Middle frontal gyrus (tissue), 1 donor: ENCODE measurements around the gene ITPR2.
A peak's percentile ranks its signal among the peaks of the same experiment; 100 is the strongest.
"Not testable (repeated sequence)": the region's sequence is repeated elsewhere in the genome, so short reads cannot be mapped to it uniquely, and the experiment has no call there.

ENCODE experiments used
- DNase-seq: peaks from one replicate; pipeline ENCODE4 v3.0.0-alpha.2; 2015; ENCODE audit warnings: low spot score; ENCODE audit errors: extremely low spot score

ITPR2 gene

DNA sequence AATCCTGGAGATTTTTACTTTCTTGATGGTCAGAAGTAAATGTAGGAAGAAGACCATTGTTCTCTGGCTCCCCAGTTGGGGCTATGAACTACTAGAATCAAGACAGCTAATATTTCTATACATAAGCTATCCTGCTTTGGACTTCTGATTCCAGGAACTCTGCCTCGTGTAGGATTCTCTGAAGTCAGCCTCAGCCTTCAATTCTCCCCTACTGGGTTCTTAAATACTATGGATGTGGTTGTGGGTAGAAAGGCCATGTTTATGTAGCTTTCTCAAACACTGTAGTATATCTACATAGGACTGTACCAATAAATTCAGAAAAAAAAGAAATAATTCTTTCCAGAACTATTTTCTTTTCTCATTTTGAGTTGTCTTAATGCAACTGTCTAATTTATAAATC is 302.5 kb downstream of the ITPR2 start:
- DNase-seq = no peak

DNA sequence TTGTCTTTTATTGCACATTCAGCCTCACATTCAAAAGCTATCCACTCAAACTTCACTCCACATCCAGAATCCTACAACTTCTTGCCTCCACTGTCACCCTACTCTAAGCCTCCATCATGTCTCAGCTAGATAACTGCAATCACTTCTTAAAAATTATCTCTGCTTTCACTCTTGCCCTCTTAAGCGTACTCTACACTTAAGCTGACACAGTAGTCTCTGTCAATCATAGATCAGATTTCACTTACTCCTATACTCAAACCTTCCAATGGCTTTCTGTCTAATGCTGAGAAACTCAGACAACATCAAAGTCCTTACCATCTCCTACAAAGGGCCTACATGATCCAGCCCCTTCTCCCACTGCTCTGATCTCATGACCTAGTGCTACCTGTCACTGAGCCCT is 304.1 kb downstream of the ITPR2 start:
- DNase-seq = no peak

DNA sequence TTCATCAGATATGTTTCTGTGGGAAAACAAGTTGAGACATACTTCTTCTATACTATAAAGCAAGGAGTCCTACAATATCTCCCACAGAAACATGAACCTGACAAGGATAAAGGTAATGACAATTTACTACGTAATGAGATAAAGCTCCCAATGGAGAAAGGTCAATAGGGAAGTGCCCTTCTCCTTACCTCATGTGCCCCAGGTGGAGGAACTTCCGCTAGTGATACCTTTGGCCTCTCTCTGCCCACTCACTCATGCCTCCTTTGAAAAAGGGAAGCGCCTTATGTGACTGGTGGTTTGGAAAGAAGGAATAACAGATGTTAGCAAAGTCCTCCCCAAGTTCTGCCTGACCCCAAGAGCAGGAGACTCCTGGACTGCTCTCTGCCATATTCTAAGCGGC is 305.3 kb downstream of the ITPR2 start:
- no peak for DNase-seq

DNA sequence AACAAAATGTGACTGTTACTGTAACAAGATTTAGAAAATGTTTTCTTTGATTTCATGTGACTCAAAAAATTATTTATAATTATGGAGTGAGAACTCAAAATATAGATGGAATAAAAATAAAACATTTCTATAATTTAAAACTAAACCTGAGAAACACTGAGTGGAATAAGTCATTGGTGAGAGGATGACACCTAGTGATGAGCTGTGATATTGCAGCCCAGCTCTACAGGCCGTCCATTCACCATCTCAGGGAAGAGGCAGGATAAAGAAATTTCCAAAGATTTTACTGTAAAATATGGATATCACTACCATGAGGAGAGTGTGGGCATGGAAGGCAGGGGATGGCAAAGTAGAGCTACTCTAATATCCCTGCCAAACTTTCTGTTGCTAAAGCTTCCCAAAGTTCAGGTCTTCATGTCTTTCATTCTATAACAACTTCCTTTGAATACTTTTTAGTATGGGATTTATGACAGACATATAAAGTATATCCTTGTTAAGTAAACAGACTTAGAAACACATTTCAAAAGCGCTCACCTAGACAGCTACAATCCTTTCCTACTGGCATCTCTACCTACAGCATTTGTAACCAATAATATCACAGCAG is 308.0 kb downstream of the ITPR2 start:
- DNase-seq = no peak

DNA sequence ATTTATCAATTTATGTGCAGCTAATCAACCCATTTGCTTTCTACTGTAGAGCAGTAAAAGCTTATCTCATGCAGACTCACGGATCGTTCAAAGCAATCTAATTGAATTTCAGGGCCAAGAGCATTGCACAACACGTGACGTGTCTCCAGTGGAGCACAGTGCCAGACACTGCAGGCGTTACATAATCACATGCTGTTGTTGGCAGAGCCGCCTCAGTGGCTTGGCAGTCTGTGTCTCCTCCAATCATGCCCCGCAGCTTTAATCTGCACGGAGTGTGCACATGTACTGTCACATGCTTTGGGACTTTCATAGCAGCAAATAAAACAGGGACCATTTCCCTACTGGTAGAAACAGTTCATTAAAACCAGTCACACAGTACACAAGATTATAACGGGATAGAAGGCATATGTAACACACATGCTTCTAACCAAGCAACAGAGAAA is 309.3 kb downstream of the ITPR2 start:
- DNase-seq = peak; percentile 80

DNA sequence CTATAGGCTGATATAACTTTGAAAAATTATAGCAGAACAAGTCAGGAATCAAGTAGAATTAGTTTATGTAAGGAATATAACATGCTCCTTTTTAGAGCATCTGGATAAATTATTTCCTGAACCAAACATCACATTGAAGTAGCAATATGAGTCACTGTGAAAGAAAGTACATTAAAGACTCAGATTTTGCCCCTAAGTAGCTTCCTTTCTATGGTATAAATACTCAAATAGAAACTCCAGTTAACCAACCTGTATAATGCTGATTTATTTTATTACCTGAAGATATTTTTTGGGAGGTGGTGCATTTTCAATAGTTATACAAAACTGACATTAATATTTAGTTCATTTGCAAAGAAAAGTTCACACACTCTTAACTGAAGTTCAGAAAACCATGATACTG is 312.1 kb downstream of the ITPR2 start:
- DNase-seq = no peak

DNA sequence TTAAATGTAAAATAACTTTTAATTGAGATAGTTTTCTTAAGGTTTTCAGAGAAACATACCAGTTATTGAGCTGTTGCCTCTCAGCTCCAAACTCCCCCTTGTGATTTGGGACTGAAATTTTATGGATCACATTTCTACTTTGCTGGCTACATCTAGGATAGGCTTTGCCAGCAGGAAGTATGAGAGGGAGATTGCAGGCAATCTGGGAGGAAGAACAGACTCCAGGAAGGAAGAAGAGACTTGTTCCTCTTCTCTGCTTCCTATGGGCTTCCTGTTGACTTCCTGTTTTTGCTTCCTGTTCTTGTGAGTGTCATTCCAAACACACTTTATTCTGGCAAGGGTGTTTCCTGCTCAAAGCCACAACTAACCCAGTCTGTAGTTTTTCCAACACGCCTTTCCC is 312.9 kb downstream of the ITPR2 start:
- DNase-seq = no peak

DNA sequence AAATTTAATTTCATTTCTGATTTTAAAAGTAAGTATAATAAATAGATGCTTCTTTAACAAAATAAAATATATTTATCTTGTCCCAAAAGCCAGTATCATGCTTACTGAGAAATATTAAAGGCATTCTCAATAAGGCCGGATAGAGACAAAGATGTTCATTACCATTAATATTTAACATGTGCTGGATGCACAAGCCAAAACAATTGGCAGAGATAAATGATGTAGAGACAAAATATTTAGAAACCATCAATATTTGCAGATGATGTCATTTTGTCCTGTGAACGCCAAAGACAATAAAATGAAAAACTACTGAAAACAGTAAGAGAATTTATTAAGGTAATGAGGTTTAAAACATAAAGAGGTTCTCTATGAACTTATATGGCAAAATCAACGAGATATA is 313.5 kb downstream of the ITPR2 start:
- DNase-seq = no peak

DNA sequence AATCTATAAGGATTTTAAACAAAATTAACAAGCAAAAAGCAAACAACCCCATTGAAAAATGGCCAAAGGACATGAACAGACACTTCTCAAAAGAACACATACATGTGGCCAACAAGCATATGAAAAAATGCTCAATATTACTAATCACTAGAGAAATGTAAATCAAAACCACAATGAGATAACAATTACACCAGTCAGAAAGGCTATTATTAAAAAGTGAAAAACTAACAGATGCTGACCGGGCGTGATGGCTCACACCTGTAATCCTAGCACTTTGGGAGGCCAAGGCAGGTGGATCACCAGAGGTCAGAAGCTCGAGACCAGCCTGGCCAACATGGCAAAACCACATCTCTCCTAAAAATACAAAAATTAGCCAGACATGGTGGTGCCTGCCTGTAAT is 315.7 kb downstream of the ITPR2 start:
- not testable (repeated sequence) for DNase-seq

DNA sequence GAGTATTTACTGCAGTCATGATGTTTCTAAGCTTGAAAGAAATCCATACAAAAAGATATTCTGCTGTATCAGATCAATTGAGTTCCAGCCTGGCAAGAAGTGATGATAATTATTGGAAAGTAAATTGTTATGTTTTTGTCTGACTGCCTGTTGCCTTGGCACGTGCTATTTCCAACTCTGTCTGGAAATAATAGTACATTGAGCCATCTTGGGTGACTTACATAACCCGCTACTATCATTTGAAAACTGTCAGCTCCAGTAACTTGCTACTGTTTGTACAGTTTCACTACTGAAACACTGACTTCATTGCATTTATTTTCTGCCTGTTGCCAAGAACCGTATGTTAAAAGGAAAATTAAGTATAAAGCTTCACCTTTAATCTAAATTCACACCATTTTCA is 318.6 kb downstream of the ITPR2 start:
- no peak for DNase-seq

DNA sequence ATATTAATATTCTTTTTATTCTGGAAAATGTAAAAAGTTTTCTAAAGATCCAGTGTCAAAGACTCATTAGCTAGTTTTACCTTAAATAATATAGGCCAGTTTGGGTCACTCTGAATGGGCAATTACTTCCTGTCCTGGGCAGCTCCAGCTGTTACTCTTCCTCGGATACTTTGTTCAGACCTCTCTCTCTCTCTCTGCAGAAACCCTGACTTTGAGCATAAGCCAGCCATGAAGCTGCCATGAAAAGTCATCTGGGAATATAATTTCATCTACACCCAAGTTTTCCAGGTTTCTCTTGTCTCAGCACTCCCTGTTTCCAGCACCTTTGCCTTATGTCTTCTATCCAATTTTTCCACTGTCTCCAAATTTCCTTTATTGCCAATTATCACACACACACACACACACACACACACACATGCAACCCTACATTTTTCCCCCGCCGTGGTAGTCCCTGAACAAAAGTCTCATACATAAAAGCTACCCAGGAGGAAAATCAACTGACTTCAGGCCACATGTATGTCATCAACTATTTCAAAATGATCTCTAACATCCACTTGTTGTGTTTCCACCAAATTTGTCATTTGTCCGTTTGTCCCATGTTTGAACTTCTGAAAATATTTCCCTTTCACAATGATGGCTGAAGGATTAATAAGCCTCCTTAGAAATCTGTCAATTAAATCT is 319.5 kb downstream of the ITPR2 start:
- DNase-seq = no peak

DNA sequence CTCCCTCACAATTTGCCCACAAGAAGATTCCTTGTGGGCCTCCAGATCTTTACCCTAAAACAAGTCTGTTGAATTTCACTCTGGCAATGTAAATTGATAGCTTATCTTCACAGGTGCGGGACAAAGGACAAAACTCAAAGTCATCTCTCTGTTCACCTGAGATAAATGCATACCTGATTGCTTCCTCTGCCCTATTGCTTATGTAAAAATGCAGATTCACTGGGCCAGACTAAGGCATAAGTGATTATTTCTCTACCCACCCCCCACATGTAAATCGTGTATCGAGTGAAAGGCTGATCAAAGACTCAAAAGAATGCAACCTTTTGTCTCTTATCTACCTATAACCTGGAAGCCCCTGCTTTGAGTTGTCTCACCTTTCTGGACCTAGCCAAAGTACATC is 320.8 kb downstream of the ITPR2 start:
- DNase-seq = no peak

DNA sequence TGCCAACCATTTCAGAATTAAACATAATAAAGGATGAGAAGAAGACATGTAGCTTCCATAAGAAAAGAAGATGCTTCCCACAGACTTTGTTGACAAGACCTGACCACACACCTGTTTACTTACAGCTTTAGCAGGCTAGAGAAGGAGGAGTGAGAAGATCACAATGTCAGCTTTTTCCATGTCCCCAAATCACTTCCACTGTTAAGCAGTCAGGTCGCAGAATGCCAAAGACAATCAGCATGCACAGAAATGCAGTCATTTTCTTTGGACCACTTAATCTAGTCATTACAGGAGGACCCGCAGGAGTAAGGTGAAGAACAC is 322.7 kb downstream of the ITPR2 start:
- DNase-seq = no peak

DNA sequence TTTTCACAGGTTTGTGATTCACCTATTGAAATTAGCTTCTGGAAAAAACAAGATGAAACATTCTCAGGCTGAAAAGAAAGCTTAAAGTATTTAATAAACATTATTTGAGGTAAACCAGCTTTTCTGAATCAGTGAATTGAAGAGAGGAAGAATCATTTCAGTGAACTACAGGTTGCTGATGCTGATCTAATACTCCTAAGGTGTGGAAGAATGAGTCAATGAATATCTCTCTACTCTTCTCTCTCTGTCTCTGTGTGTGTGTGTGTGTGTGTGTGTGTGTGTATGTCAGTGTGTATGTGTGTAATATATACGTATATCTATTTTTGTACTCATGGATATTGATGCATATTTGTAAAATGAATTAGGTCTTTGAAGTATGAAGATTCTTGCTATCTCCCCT is 325.4 kb downstream of the ITPR2 start:
- no peak for DNase-seq

DNA sequence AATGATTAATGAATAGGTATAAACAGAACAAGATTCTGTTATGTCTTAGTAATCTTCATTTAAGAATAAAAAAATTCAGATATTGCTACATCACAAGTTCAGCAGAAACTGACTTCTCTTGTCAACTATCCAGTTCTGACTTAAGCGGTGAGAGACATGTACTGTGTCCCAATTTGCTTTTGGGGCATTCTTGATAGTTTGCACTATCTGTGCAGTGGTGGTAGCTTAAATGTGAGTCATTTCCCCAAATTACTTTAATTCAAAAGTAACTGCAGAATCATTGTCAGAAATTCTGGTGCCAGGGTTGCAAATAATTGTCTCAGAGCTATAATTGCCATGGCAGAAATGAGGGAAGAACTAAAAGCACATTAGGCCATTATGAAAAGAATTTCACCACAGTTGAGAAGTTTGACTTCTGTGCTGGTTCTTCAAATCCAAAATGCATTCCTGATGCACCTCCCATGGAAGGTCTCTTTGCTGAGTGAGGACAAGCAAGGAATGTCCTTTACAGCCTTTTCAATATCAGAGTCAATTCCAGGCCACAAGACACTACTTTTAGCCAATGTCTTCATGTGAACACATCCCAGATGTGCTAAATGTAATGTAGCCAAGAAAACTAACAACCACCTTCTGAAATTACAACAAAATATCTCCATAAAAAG is 332.9 kb downstream of the ITPR2 start:
- no peak for DNase-seq

DNA sequence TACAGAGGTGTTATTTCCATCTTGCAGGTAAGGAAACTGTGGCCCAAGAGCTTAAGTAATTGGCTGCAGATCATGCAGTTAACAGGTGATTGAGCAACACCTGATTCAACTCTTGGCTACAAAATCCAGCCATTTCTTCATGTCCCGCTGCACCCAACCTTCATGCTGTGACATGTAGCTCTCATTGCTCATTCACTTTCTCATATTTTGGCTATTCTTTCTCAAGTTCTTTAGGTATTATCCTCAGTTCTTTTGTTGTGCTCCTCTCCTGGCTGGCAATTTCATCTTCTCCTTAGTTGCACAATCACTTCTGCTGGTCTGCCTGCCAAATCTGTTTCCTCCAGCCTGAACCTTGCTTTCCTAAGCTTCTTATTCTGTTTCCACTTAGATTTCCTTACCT is 336.8 kb downstream of the ITPR2 start:
- DNase-seq = no peak

DNA sequence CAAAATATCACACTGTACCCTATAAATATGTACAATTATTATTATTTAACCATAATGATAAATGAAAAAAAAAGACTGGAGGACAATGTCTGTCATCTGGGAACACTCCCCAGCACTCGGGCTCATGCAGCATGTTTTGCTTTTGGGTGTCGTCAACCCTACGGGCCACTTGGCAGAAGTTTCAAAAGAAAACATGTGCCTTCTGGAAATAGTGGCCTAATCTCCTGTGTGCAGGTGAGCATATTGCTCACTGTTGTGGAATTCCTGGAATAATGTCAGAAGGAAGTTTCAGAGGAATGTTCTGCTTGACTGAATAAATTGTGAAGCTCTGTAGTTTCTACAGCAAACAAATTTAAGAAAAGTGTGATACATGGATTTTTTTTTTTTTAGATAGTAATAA is 339.3 kb downstream of the ITPR2 start:
- no peak for DNase-seq

DNA sequence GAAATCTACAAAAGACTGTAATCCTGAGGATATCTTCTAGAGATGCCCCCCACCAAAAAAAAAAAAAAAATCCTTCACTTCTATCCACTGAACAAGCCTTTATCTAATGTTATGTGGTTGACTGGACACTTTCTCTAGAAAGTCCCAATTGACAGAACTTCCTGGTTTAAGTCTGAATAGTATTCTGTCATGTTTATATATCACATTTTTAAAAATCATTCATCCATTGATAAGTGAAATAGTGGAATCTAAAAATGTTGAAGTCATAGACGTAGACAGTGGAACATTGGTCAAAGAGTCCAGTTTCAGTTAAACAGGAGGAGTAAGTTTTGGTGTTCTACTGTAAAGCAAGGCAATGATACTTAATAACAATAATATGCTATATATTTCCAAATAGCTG is 340.6 kb downstream of the ITPR2 start:
- no peak for DNase-seq

DNA sequence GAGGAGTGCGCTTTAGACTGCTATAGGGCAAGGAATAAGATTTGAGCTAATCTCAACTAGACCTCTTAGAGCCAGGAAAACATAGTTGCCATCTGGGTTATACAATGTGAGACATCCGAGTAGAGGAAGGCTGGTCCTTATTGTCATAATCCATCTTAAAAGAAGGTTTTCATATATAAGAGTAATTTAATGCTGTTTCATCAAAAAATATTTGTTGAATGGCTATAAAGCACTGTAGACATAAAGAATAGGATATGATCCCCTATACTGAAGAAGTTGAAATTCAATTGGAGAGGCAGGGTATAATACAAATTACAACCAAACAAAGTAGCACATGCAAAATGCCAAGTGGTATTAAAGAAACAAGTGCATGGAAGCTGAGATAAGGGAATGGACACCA is 343.1 kb downstream of the ITPR2 start:
- DNase-seq = no peak

DNA sequence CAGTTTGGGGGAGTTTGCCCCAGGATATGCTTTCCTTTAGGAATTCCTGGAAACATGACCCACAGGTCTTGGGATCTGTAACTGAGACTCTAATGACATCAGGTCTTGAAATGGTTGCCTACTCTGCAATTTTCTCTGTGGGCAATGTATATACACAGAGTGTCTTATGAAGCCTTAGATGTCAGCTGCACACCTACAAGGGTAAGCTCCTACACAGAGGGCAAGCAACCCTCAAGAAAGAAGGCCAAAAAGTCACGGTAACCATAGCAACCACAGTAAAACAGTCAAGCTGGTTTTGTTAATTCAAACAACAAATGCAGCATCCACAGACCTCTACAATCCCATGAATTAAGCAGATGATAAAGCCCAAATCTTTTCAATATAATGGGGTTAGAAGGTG is 344.6 kb downstream of the ITPR2 start:
- DNase-seq = no peak

DNA sequence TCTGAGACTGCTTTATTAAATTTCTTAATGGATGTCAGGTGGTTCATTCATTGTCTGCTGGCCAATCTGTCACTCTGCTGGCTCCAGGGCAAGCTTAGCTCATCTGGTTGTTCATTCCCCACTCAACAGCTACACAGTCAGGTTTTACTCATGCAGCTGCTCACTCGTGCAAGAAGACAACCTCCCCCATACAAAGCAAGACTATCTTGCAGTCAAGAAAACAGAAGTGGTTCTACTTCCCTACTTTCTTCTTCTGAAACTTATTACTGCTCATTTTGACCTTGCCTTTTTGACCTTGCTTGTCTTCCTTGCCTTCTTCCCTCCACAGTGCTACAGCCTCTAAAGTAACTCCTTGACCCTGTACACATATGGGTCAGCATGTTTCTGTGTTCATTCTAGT is 359.7 kb downstream of the ITPR2 start:
- no peak for DNase-seq

DNA sequence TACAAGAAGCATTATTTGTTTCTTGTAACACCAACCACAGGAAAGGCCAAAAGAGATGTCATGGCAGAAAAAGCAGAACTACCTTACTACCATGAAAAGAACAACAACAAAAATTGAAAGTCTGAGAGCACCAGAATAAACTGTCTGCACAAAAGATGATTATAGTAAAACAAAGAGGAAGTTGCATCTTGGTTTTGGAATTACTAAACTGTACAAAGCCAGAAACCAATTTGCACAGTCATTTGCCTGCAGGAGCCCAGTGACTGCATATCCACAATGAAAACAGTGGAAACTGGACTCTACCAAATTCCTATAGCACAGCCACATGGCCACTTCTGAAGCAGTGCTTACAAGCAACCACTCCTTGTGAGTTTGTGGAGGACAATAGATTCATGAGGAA is 361.4 kb downstream of the ITPR2 start:
- DNase-seq = no peak
